HepG2 (cell line): ENCODE results near the gene P2RX2. TPM values are rescaled to one million over a fixed set of nuclear protein-coding genes. Genes with fewer than 3 reads are reported as not detected.

Experiments
- ATAC-seq: fragments of 200-7000 bp; cut with Tn5 transposase; 3 replicates; pipeline ENCODE4 v1.9.1; 2020; ENCODE audit warnings: mild to moderate bottlenecking, moderate library complexity
- BruUV-seq: library from RNA; stranded (reverse); fragments of 400-500 nt; replicated peaks from 2 replicates; lab custom pipeline; 2021; lab: Mats Ljungman, UMichigan
- CTCF ChIA-PET: fragments of 300-600 bp; formaldehyde crosslinking; extraction: SDS; loops from one replicate; lab custom pipeline; 2021; ENCODE audit warnings: low total read pairs, inconsistent platforms, low intra/inter-chr PET ratio; lab: Yijun Ruan, JAX
- POLR2A ChIA-PET: fragments of 350-600 bp; sonication (Branson Sonifier 250); formaldehyde crosslinking; loops from one replicate; lab custom pipeline; 2020; ENCODE audit warnings: antibody characterized with exemption, inconsistent platforms; lab: Yijun Ruan, JAX
- DNase-seq: peaks from one replicate; pipeline ENCODE4 v3.0.0-alpha.2; 2015; ENCODE audit warnings: low spot score
- FAIRE-seq: peaks from 3 replicates; lab custom pipeline; 2011; peaks lifted over from hg19 to GRCh38; lab: Jason Lieb, UNC
- H2AFZ ChIP-seq: one replicate; pipeline ENCODE4 v1.6.1; 2011; ENCODE audit warnings: low read length, inconsistent platforms
- H3K27ac ChIP-seq: fragments of 300-600 bp; 3 replicates; pipeline ENCODE4 v1.8.0; 2011; ENCODE audit warnings: mixed run types, mild to moderate bottlenecking, mixed read lengths, low read length, inconsistent platforms; ENCODE audit not compliant: insufficient read depth; ENCODE audit errors: extremely low read length
- H3K27me3 ChIP-seq, 2 experiments: fragments of 200-600 bp in 1 of 2; 2 replicates in 1 of 2; 3 replicates in 1 of 2; pipeline versions ENCODE4 v1.6.0 to v1.8.0; 2011; ENCODE audit warnings: low read length in 2 of 2, mild to moderate bottlenecking in 2 of 2, moderate library complexity in 2 of 2, inconsistent platforms in 1 of 2; ENCODE audit not compliant: insufficient read depth in 2 of 2, control insufficient read depth in 1 of 2
- H3K36me3 ChIP-seq, 2 experiments: fragments of 200-600 bp in 1 of 2; replicated peaks in 1 of 2; 2 replicates in 1 of 2; 3 replicates in 1 of 2; pipeline versions ENCODE4 v1.5.1 to v1.8.0; 2011; ENCODE audit warnings: low read length in 2 of 2, inconsistent platforms in 1 of 2; ENCODE audit not compliant: insufficient read depth in 2 of 2, control insufficient read depth in 1 of 2
- H3K4me1 ChIP-seq: 2 replicates; pipeline ENCODE4 v1.5.1; 2012; ENCODE audit warnings: low read length, inconsistent platforms; ENCODE audit not compliant: insufficient read depth
- H3K4me2 ChIP-seq: 2 replicates; pipeline ENCODE4 v1.6.0; 2011; ENCODE audit warnings: low read depth, low read length, inconsistent platforms
- H3K4me3 ChIP-seq, 3 experiments: fragments of 200-600 bp in 1 of 3; sonication (generic), shearing (Covaris generic) in 1 of 3; replicated peaks in 1 of 3; 2 replicates each; pipeline ENCODE4 v1.5.1; 2011 to 2016; ENCODE audit warnings: low read length in 3 of 3, inconsistent platforms in 2 of 3, low read depth in 2 of 3, mild to moderate bottlenecking in 2 of 3, control low read depth in 1 of 3, mixed read lengths in 1 of 3; ENCODE audit not compliant: insufficient read depth in 1 of 3
- H3K79me2 ChIP-seq: one replicate; pipeline ENCODE4 v1.6.1; 2011; ENCODE audit warnings: low read length, inconsistent platforms; ENCODE audit not compliant: insufficient read depth
- H3K9ac ChIP-seq: 2 replicates; pipeline ENCODE4 v1.6.0; 2011; ENCODE audit warnings: mild to moderate bottlenecking, low read depth, low read length, inconsistent platforms; ENCODE audit not compliant: insufficient read depth
- H3K9me3 ChIP-seq: 2 replicates; pipeline ENCODE4 v1.5.1; 2012; ENCODE audit warnings: mild to moderate bottlenecking, low read length
- H4K20me1 ChIP-seq: 2 replicates; pipeline ENCODE4 v1.6.0; 2011; ENCODE audit warnings: inconsistent platforms, mild to moderate bottlenecking, low read length, moderate library complexity; ENCODE audit not compliant: insufficient read depth
- FOXO4 ChIP-seq: sonication (generic); formaldehyde crosslinking; conservative IDR thresholded peaks from 2 replicates; pipeline ENCODE4 v1.8.1; 2023; ENCODE audit warnings: missing genetic modification reagents
- HNF1A ChIP-seq, 2 experiments: sonication (generic) in 1 of 2; formaldehyde crosslinking in 1 of 2; IDR thresholded peaks; 2 replicates each; pipeline versions ENCODE4 v1.4.0 to v1.6.1; 2016 to 2020; ENCODE audit warnings: borderline replicate concordance in 1 of 2, low read depth in 1 of 2, mild to moderate bottlenecking in 1 of 2, missing genetic modification reagents in 1 of 2
- LRRFIP1 ChIP-seq: sonication (generic); formaldehyde crosslinking; conservative IDR thresholded peaks from 2 replicates; pipeline ENCODE4 v1.4.0; 2020; ENCODE audit warnings: missing genetic modification reagents
- PHF20 ChIP-seq: sonication (generic); formaldehyde crosslinking; IDR thresholded peaks from 2 replicates; pipeline ENCODE4 v1.5.0; 2020; ENCODE audit warnings: mild to moderate bottlenecking, missing genetic modification reagents
- PITX1 ChIP-seq: sonication (generic); formaldehyde crosslinking; IDR thresholded peaks from 2 replicates; pipeline ENCODE4 v1.5.1; 2020; ENCODE audit warnings: mild to moderate bottlenecking, missing genetic modification reagents
- SKI ChIP-seq: fragments of 450-650 bp; IDR thresholded peaks from one replicate; pipeline ENCODE4 v1.6.1; 2018; ENCODE audit warnings: mild to moderate bottlenecking; ENCODE audit not compliant: partially characterized antibody
- TP53 ChIP-seq: sonication (generic); formaldehyde crosslinking; conservative IDR thresholded peaks from 2 replicates; pipeline ENCODE4 v1.4.0; 2020; ENCODE audit warnings: missing genetic modification reagents
- ZHX1 ChIP-seq: sonication (generic); formaldehyde crosslinking; IDR thresholded peaks from 2 replicates; pipeline ENCODE4 v1.8.1; 2022; ENCODE audit warnings: low read depth, mild to moderate bottlenecking, missing genetic modification reagents
- ZNF282 ChIP-seq: fragments of 450-650 bp; IDR thresholded peaks from 2 replicates; pipeline ENCODE4 v1.6.1; 2018; ENCODE audit not compliant: partially characterized antibody
- ZNF567 ChIP-seq: sonication (generic); formaldehyde crosslinking; IDR thresholded peaks from 2 replicates; pipeline ENCODE4 v1.8.1; 2023; ENCODE audit warnings: mild to moderate bottlenecking, missing genetic modification reagents, borderline replicate concordance
- ZNF773 ChIP-seq: sonication (generic); formaldehyde crosslinking; IDR thresholded peaks from 2 replicates; pipeline ENCODE4 v1.4.0; 2020; ENCODE audit warnings: missing genetic modification reagents, borderline replicate concordance
- WGBS: methylation state at CpG from one replicate; pipeline ENCODE4 v1.1.6; 2017; ENCODE audit warnings: low lambda C conversion rate; 5-methylcytosine and 5-hydroxymethylcytosine counted together
- in situ Hi-C: cut with HindIII; loops from 2 replicates; pipeline ENCODE4 v1.10.0; 2017; ENCODE audit warnings: low pct_unique_long_range_greater_than_20kb; ENCODE audit not compliant: extremely low pct_ligation_motif_present
- intact Hi-C: fragments of 100-400 bp; cut with micrococcal nuclease; formaldehyde crosslinking; loops from one replicate; pipeline ENCODE4 v1.10.0; 2022; ENCODE audit not compliant: unreplicated experiment
- polyA plus RNA-seq, 8 experiments: library from polyadenylated mRNA; depleted of rRNA in 3 of 8; stranded (reverse) in 7 of 8; unstranded in 1 of 8; fragments of >200 nt; fragmentation: Illumina TruSeq in 4 of 8; extraction: Trizol in 4 of 8; gene quantifications; 2 replicates each; pipeline versions ENCODE4 v1.2.1 to v1.2.3, GENCODE V29; 2011 to 2016; ENCODE audit warnings: low read depth in 4 of 8, missing spikeins in 1 of 8, mixed read lengths in 1 of 8; ENCODE audit not compliant: insufficient read depth in 1 of 8
- total RNA-seq, 5 experiments: library from RNA; depleted of rRNA; stranded (reverse); fragments of >200 nt; fragmentation: Illumina TruSeq; extraction: Trizol; gene quantifications; 2 replicates each; pipeline ENCODE4 v1.2.3, GENCODE V29; 2016; ENCODE audit warnings: low read depth in 1 of 5

Gene P2RX2
- total and polyA plus RNA-seq, 2 of the 13 experiments (the other 11 are each of a cell fraction or from before 2014, with no cell fraction given), result not detected

GRCh38 chr12:132631666-132632065 lies 13.1 kb downstream of the P2RX2 start:
- Histone ChIP-seq H3K27ac (no peak overlapping the region), H3K9ac (no peak overlapping the region), H3K36me3 (peaks cover 28 to 70% of the 10 kb centered on the region in 2 experiments; a peak in 4 of 5 replicates), H2AFZ (no peak overlapping the region), H3K4me1 (no peaks in the 10 kb centered on the region), H3K4me2 (no peak overlapping the region), H3K9me3 (no peaks in the 10 kb centered on the region), H3K4me3 (no peak overlapping the region), H3K27me3 (no peaks in the 10 kb centered on the region), H3K79me2 (no peaks in the 10 kb centered on the region), H4K20me1 (no peaks in the 10 kb centered on the region)
- POLR2A ChIA-PET, result no interaction called here
- ATAC-seq (no peak), DNase-seq (no peak), FAIRE-seq (no peak)
- intact Hi-C loops (no loop called here), in situ Hi-C loops (no loop called here)
- no TSS peak for BruUV-seq
- WGBS, result 95% methylated on average over 10 of the region's 11 CpGs
- TF ChIP-seq LRRFIP1 (no peak), SKI (no peak), ZNF567 (no peak), HNF1A (IDR thresholded peaks at IDR 0.05; ENCODE audit: low read depth) (no peak), HNF1A (CRISPR knock-in tag; IDR thresholded peaks at IDR 0.05; ENCODE audit: borderline replicate concordance) (no peak), TP53 (CRISPR knock-in tag) (no peak), ZNF773 (CRISPR knock-in tag) (no peak), PITX1 (no peak), PHF20 (CRISPR knock-in tag) (no peak), FOXO4 (CRISPR knock-in tag) (no peak), ZHX1 (CRISPR knock-in tag) (no peak), ZNF282 (no peak)
- CTCF ChIA-PET, result no interaction called here
